ENCODE results near the gene PFDN4.

DNA sequence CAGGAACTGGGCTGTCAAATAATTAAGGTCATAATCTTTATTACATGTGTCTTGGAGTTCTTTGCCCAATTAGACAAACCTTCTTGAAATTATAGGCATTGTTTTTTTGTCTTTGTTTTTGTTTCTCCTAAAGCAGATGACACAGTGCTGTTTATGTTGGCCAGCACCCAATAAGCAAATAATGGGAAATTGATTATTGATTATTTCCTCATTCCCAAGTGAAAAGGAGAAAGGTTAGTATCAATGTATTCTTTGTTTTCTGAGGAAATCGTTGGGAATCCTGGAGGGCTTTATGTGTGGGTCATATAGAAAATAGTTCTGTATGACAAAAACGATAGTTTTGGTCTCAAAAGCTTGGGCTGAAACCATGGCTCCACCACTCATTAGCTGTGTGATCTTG is 29.6 kb upstream of the PFDN4 start:
- TF ChIP-seq EZH2 (IDR thresholded peaks at IDR 0.05; ENCODE audit: borderline replicate concordance, insufficient read depth, low read depth, low read length, poor library complexity, severe bottlenecking) = no peak
- TF ChIP-seq, protein P1, sequence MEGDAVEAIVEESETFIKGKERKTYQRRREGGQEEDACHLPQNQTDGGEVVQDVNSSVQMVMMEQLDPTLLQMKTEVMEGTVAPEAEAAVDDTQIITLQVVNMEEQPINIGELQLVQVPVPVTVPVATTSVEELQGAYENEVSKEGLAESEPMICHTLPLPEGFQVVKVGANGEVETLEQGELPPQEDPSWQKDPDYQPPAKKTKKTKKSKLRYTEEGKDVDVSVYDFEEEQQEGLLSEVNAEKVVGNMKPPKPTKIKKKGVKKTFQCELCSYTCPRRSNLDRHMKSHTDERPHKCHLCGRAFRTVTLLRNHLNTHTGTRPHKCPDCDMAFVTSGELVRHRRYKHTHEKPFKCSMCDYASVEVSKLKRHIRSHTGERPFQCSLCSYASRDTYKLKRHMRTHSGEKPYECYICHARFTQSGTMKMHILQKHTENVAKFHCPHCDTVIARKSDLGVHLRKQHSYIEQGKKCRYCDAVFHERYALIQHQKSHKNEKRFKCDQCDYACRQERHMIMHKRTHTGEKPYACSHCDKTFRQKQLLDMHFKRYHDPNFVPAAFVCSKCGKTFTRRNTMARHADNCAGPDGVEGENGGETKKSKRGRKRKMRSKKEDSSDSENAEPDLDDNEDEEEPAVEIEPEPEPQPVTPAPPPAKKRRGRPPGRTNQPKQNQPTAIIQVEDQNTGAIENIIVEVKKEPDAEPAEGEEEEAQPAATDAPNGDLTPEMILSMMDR (IDR thresholded peaks at IDR 0.05) = no peak
